HG03159 (cell line): ENCODE data around the gene GRK5.
"Not testable (repeated sequence)": the region's sequence is repeated elsewhere in the genome, so short reads cannot be mapped to it uniquely, and the experiment has no call there.

Source experiments
- ATAC-seq: cut with Tn5 transposase; IDR thresholded peaks from one replicate; pipeline ENCODE4 v1.9.1; 2021; ENCODE audit warnings: mild to moderate bottlenecking, moderate library complexity; ENCODE audit not compliant: unreplicated experiment

The GRK5 gene

GRCh38 chr10:119272338-119272734 is 65.0 kb downstream of the GRK5 start:
- ATAC-seq, result not testable (repeated sequence)

GRCh38 chr10:119272736-119273135 is 65.4 kb downstream of the GRK5 start:
- ATAC-seq, result no peak

- no peak for ATAC-seq
Observed at GRCh38 chr10:119273413-119273812, 66.0 kb downstream of the GRK5 start.

- ATAC-seq, result no peak
Observed at GRCh38 chr10:119274519-119275045, 67.2 kb downstream of the GRK5 start.

GRCh38 chr10:119275085-119275484 is 67.7 kb downstream of the GRK5 start:
- ATAC-seq, result no peak

GRCh38 chr10:119276194-119276593 is 68.8 kb downstream of the GRK5 start:
- not testable (repeated sequence) for ATAC-seq

GRCh38 chr10:119278126-119278709 is 70.8 kb downstream of the GRK5 start:
- ATAC-seq, result no peak

- no peak for ATAC-seq
Observed at GRCh38 chr10:119279441-119279840, 72.1 kb downstream of the GRK5 start.

GRCh38 chr10:119281581-119282071 is 74.3 kb downstream of the GRK5 start:
- no peak for ATAC-seq

GRCh38 chr10:119282446-119282845 is 75.1 kb downstream of the GRK5 start:
- no peak for ATAC-seq

- ATAC-seq, result no peak
Observed at GRCh38 chr10:119283387-119283786, 76.0 kb downstream of the GRK5 start.

GRCh38 chr10:119283818-119284217 is 76.4 kb downstream of the GRK5 start:
- ATAC-seq, result peak; percentile 68

- no peak for ATAC-seq
Observed at GRCh38 chr10:119284679-119285096, 77.3 kb downstream of the GRK5 start.

- no peak for ATAC-seq
Observed at GRCh38 chr10:119285495-119286267, 78.3 kb downstream of the GRK5 start.

- no peak for ATAC-seq
Observed at GRCh38 chr10:119286516-119286915, 79.1 kb downstream of the GRK5 start.

- no peak for ATAC-seq
Observed at GRCh38 chr10:119286983-119287633, 79.7 kb downstream of the GRK5 start.

- ATAC-seq, result no peak
Observed at GRCh38 chr10:119288574-119289001, 81.2 kb downstream of the GRK5 start.

GRCh38 chr10:119289227-119289920 is 82.0 kb downstream of the GRK5 start:
- no peak for ATAC-seq

GRCh38 chr10:119290301-119291048 is 83.1 kb downstream of the GRK5 start:
- no peak for ATAC-seq

GRCh38 chr10:119291223-119291900 is 84.0 kb downstream of the GRK5 start:
- ATAC-seq, result no peak
